ENCODE measurements around the gene PAFAH1B1.
"Not testable (repeated sequence)": the region's sequence is repeated elsewhere in the genome, so short reads cannot be mapped to it uniquely, and the experiment has no call there.

The PAFAH1B1 gene

DNA sequence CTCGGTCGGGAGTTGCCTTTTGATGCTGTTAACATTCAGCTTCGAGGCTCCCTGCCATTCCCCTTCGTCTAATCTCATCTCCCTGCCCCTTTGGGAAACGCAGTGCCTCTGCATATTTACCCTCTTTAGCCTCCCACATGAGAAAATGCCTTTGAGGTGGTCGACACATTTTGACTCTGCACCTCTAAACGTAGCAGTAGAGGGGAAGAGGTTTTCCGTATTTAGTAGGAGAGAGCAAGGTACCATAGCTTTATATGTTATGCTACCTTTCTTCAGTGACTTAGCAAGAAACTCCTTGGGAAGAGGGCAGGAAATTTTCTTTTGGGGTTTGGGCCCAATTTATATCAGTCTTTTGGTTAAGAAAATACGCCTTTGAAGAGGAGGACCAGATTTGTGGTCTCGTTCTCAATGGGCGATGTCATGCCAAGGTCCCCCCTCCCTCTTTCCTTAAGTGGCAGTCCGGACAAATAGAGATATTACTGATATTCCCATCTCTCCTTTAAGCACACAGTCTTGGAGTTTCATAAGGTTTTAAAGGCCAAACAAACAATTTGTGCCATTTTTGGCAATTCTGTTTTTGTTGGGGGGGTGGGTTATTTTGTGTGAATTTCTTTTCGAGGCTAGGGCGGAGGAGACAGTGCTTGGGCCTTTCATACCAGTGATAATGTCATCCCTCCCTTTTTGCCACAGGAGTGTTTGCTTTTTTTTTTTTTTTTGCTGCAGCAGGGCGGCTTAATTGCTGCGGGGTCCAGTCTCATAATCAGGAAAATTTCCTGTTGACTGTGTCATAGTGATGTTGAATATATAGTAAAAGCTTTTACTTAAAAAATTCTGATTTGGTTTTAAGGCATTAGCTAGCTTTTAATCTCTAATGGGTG, 1.5 kb downstream of the PAFAH1B1 start:
- DNase-seq, result no peak

- no peak for DNase-seq
These were observed 2.3 kb downstream of the PAFAH1B1 start for GRCh38 chr17:2595716-2596115.

GRCh38 chr17:2598166-2598565, 4.7 kb downstream of the PAFAH1B1 start:
- no peak for DNase-seq

GRCh38 chr17:2602597-2603017, 9.2 kb downstream of the PAFAH1B1 start:
- no peak for DNase-seq

DNA sequence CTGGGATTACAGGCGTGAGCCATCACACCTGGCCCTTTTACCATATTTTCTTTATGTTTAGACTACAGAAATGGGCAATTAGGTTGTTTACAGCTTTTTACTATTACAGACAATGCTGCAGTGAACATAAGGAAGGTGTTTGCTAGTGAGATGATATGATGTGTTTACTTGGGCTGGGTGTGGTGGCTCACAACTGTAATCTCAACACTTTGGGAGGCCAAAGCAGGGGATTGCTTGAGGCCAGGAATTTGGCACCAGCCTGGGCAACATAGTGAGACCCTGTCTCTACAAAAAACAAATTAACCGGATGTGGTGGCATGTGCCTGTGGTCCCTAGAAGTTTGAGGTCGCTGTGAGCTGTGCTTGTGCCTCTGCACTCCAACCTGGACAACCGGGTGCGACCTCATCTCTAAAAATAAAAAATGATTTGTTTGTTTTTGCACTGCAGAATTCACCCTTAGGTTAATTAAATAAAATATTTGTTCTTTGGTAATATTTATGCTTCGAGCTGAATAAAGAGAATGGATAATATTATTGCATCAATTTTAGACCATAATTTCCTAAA, 15.0 kb downstream of the PAFAH1B1 start:
- no peak for DNase-seq

DNA sequence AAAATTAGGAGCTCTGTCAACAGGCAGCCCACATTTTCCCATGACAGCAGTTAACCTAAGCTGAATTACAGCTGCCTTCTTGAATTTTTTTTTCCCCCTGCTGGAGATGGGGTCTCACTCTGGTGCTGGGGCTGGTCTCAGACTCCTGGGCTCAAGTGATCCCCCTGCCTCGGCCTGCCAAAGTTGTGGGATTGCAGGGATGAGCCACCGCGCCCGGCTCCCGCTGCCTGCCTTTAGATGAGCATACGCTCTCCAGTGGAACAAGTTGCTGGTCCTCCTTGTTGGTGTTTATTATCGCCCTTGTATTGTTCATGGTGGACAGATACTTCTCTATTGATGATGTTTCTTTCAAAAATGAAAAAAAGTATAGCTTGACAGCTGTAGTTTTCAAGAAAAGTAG, 15.6 kb downstream of the PAFAH1B1 start:
- no peak for DNase-seq

DNA sequence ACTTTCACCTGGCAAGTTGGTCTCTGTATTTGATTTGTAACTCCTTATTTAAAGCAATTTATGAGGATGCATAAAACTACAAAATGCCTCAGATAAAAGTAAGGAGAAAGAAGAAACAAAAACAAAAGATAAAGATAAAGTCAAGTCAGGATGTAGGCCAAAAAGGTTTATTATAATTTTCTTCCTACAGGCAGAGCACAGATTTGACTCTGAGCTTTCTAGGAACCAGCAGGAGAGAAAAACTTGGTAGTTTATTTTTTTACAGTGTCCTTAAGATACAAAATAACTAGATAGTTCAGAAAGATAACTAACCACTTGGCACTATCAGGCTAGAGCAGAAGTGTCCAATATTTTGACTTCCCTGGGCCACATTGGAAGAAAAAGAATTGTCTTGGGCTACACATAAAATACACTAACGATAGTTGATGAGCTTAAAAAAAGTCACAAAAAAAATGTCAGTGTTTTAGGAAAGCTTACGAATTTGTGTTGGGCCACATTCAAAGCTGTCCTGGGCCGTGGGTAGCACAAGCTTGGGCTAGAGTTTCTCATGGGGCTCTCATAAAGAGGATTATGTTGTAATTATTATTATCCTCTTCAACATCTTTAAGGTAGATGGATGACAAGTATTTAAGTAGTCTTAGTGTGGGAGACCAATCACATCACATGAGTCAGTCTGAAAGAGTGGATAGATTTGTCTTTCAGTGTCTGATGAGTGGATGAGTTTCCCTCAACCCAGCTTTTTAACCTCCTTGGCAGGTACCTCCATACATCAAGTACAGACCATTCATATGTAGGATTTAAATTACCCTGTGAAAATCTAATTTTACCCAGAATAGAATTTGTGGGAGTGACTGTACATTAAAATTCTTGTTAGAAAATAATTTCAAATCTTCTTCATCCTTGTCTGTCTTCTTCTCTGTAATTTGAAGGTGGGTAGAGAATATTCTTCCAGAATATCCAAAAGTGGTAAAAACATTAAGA, 17.0 kb downstream of the PAFAH1B1 start:
- DNase-seq, result no peak

DNA sequence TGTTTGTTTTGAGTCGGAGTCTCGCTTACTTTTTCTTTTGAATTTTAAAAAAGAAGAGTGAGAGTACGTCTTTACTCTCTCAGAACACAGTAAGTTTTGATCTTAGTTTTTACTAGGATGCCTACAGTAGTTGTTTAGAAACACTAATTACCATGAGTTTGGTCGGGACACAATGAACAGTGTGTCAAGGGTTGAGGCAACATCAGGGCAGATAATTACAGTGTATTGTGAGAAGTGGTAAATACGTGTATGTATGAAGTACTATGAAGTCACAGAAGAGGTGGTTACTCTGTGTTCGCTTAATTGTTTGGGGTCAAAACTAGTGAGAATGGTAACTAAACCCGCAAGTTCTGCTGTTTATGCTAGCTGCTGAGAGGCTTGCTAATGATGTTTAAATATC, 18.2 kb downstream of the PAFAH1B1 start:
- DNase-seq, result no peak

- no peak for DNase-seq
These were observed 19.2 kb downstream of the PAFAH1B1 start for GRCh38 chr17:2612630-2613029.

DNA sequence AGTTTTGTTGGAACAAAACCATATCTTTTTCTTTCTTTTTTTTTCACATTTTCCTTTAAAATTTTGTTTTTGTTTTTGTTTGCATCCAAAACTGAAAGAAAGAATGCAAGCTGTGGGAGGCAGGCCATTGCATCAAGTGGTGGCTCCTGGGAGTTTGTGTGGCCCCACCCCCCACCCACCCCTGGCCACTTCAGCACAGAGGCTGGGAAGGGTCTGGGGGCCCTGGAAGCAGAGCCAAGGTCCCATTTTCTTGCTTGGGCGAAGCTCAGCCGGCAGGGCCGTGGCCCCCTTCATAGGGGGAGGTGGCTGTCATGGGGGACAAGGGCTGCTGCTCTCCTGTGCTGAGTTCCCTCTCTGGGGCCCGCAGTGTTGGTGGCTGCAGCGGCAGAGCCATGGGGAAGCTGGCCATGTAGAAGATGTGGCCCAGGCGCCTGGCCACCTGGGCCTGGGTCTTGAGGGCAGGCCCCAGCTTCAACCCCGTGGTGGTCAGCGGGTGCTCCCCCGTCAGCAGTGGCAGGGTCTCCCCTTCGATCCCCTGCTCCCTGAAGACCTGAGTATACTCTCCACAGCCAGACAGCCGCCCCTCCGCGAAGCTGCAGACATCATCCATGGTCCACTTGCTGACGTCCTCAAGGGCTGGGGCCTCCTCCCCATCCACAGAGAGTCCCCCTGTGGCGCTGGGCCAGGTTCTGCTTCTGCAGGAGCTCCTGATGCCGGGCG, 19.8 kb downstream of the PAFAH1B1 start:
- DNase-seq, result no peak

DNA sequence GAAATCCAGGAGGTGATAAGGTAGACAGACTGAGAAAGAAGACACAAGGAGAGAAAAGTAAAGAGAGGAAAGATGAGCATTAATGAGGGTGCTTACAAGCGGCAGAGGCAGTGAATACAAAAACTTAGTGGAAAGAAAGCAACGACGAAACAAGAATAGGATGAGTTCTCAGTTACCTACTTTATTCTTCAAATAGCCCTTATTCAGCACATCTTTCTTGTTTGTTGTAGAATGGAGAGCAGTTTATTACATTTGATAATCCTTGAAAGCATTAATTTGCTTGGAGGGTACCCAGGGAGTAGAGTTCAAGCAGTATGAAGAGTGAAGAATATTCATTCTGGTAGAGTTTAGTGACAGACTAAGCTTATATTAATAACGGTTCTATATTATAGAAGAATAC, 22.4 kb downstream of the PAFAH1B1 start:
- DNase-seq, result no peak

- no peak for DNase-seq
These were observed 27.8 kb downstream of the PAFAH1B1 start for GRCh38 chr17:2621241-2621640.

GRCh38 chr17:2621951-2622405, 28.5 kb downstream of the PAFAH1B1 start:
- DNase-seq, result not testable (repeated sequence)

DNA sequence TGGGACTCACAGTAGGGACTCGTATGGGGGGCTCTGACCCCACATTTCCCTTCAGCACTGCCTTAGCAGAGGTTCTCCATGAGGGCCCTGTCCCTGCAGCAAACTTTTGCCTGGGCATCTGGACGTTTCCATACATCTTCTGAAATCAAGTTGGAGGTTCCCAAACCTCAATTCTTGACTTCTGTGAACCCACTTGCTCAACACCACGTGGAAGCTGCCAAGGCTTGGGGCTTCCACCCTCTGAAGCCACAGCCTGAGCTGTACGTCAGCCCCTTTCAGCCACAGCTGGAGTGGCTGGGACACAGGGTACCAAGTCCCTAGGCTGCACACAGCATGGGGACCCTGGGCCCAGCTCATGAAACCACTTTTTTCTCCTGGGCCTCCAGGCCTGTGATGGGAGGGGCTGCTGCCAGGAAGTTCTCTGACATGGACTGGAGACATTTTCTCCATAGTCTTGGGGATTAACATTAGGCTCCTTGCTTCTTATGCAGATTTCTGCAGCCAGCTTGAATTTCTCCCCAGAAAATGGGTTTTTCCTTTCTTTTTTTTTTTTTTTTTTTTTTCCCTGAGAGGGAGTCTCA, 29.4 kb downstream of the PAFAH1B1 start:
- not testable (repeated sequence) for DNase-seq

DNA sequence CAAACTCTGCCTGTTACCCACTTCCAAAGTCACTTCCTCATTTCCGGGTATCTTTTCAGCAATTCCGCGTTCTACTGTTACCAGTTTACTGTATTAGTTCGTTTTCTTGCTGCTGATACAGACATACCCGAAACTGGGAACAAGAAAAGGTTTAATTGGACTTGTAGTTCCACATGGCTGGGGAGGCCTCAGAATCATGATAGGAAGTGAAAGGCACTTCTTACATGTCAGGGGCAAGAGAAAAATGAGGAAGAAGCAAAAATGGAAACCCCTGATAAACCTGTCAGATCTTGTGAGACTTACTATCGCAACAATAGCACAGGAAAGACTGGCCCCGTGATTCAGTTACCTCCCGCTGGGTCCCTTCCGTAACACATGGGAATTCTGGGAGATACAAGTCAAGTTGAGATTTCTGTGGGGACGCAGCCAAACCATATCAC, 30.9 kb downstream of the PAFAH1B1 start:
- DNase-seq, result peak; percentile 51

- DNase-seq, result not testable (repeated sequence)
These were observed 33.3 kb downstream of the PAFAH1B1 start for GRCh38 chr17:2626626-2627219.

DNA sequence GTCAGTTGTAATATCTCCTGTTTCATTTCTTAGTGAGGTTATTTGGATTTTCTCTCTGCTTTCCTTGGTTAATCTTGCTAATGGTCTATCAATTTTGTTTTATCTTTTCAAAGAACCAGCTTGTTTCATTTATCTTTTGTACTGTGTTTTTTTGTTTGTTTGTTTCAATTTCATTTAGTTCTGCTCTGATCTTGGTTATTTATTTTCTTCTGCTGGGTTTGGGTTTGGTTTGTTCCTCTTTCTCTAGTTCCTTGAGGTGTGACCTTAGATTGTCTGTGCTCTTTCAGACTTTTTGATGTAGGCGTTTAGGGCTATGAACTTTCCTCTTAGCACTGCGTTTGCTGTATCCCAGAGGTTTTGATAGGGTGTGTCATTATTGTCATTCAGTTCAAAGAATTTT, 35.5 kb downstream of the PAFAH1B1 start:
- not testable (repeated sequence) for DNase-seq

- no peak for DNase-seq
These were observed 37.8 kb downstream of the PAFAH1B1 start for GRCh38 chr17:2631211-2631610.

DNA sequence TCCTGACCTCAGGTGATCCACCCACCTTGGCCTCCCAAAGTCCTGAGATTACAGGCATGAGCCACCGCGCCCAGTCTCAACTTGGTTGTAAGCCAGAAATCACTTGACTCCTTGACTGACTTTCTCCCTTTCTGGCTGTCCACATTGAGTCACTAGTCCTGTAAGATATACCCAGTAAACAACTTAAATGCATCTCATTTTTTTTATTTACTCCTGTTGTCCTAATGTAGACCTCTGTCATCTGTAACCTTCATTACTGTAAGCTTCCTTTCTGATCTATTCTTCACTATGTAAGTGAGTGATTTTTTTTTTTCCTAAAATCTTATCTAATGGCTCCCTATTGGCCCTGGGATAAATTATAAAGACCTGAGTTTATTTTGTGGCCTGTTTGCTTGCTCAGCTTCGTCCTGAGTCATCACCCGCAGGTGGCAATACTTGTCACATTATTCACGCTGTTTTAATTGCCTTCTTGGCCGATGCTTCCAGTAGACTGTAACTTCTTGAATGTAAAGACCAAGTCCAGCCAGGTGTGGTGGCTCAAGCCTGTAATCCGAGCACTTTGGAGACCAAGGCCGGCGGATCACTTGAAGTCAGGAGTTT, 41.0 kb downstream of the PAFAH1B1 start:
- no peak for DNase-seq

- DNase-seq, result no peak
These were observed 41.8 kb downstream of the PAFAH1B1 start for GRCh38 chr17:2635241-2635640.

DNA sequence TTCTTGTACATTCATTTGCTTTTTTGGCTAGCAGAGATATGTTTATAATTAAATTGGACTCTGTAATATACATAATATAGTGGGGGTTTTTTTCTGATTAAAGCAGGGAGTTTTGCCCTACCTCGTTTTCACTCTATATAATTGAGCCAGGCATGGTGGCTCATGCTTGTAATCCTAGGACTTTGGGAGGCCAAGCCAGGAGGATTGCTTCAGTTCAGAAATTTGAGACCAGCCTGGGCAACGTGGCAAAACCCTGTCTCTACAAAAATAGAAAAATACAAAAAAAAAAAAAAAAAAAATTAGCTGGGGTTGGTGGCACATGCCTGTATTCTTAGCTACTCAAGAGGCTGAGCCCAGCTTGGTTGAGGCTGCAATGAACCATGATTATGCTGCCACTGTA, 42.2 kb downstream of the PAFAH1B1 start:
- DNase-seq, result no peak
